Measurements from ENCODE around the gene FOXD3.

Gene FOXD3

DNA sequence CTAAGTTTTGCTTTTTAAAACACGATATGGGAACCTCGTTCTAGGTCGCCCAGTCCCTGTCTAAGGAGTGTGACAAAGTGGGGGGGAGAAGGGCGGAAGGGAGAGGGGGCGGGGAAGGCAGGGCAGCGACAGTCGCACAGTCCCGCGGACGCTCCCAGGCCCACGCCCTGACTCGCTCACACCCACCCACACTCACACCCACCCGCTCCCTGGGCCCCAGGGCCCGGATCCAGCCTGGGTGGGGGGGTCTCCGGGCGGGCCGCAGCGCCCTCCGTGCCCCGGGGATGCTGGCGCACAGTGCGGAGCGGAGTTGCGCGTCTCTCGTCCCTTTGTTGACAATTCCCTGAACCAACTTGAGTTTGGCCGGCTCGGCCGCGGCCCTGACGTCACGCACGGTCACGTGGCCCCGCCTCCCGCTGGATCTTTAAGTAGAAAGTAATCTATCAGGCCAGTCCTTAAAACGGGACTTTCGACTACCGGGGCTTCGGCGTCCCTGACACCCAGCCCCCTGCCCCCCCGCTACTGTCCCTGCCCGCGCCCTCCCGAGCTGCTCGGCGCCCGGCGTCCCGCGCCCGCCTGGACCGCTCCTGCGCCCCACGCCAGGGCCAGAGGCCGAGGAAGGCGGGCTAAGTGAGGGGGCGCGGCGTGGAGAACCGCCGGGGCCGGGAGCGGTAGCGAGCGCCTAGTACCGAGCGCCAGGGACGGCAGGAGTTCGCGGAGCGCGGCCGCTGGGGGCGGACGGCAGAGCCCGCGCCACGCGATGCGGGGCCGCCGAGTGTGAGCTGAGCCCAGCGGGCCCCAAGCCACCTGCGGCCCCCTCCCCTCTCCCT lies at the start of gene FOXD3:
Gene FOXD3 (plus strand): TSS at position 454 of the 830 bp plus-strand sequence. CDS start 492 bp downstream, outside the sequence.
- TF ChIP-seq, protein P1, sequence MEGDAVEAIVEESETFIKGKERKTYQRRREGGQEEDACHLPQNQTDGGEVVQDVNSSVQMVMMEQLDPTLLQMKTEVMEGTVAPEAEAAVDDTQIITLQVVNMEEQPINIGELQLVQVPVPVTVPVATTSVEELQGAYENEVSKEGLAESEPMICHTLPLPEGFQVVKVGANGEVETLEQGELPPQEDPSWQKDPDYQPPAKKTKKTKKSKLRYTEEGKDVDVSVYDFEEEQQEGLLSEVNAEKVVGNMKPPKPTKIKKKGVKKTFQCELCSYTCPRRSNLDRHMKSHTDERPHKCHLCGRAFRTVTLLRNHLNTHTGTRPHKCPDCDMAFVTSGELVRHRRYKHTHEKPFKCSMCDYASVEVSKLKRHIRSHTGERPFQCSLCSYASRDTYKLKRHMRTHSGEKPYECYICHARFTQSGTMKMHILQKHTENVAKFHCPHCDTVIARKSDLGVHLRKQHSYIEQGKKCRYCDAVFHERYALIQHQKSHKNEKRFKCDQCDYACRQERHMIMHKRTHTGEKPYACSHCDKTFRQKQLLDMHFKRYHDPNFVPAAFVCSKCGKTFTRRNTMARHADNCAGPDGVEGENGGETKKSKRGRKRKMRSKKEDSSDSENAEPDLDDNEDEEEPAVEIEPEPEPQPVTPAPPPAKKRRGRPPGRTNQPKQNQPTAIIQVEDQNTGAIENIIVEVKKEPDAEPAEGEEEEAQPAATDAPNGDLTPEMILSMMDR (IDR thresholded peaks at IDR 0.05; ENCODE audit: extremely low read depth, insufficient read depth, missing control alignments), result no peak
- in situ Hi-C loops (cut with MboI; ENCODE audit: low pct_unique_long_range_greater_than_20kb, low sequenced_read_pairs, unreplicated experiment), result no loop called here
- DNase-seq (ENCODE audit: low spot score), result peak; percentile 68

DNA sequence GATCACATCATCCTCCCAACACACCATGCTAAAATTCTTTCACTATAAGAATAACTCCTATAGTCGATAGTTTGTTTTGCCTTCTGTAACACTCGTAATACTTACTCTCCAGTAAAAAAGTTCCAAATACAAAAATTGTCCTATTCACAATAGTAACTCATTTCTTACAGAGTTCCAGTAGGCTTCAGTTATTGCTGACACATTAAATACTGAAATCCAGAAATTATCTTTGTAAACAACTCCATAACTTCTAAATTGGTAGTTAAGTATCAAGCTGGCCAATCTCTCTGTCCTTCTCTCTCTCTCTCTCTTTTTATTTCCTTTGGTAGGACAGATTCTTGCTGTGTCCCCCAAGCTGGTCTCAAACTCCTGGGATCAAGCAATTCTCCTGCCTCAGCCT lies 49.6 kb upstream of the FOXD3 start:
- in situ Hi-C loops (cut with MboI; ENCODE audit: low pct_unique_long_range_greater_than_20kb, low sequenced_read_pairs, unreplicated experiment), result no loop called here
- TF ChIP-seq, protein P1 (IDR thresholded peaks at IDR 0.05; ENCODE audit: extremely low read depth, insufficient read depth, missing control alignments), result no peak
- DNase-seq (ENCODE audit: low spot score), result no peak

DNA sequence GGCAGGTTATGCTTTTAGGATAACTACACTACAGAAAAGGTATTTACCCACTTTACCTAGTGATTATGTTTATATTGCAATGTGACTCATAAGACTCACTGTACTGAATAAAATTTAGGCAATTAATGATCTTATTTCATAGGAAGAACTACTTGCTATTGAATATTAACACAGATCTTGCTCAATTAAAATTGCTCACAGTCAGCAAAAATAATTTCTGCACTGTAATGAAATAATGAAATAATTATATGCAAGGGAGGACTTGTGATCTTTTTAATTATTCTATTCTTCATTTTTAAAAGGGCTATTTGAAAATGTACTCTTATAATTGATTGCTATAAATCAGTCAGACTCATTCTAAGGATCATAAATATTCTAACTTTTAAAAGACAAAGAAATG lies 48.0 kb upstream of the FOXD3 start:
- TF ChIP-seq, protein P1 (IDR thresholded peaks at IDR 0.05; ENCODE audit: extremely low read depth, insufficient read depth, missing control alignments), result no peak
- no peak for DNase-seq (ENCODE audit: low spot score)
- in situ Hi-C loops (cut with MboI; ENCODE audit: low pct_unique_long_range_greater_than_20kb, low sequenced_read_pairs, unreplicated experiment), result no loop called here

DNA sequence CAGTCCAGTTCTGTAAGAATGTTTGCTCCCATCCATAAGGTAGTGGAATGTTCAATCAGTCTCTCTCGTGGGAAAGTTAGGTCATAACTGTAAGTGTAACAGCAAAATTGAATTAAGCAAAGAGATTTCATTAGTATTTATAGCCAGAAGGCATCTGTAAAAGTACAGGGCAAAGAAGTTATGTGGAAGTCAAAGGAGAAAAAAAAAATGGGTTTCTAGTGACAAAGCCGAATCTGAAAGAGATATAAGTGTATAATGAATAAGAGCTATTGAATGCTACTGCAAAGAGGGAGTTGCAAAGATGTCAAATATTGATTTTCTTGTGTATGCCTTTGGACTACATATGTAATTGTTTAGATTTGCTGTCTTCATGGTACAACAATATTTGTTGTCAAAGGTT lies 47.4 kb upstream of the FOXD3 start:
- TF ChIP-seq, protein P1 (IDR thresholded peaks at IDR 0.05; ENCODE audit: extremely low read depth, insufficient read depth, missing control alignments), result no peak
- in situ Hi-C loops (cut with MboI; ENCODE audit: low pct_unique_long_range_greater_than_20kb, low sequenced_read_pairs, unreplicated experiment), result no loop called here
- no peak for DNase-seq (ENCODE audit: low spot score)

DNA sequence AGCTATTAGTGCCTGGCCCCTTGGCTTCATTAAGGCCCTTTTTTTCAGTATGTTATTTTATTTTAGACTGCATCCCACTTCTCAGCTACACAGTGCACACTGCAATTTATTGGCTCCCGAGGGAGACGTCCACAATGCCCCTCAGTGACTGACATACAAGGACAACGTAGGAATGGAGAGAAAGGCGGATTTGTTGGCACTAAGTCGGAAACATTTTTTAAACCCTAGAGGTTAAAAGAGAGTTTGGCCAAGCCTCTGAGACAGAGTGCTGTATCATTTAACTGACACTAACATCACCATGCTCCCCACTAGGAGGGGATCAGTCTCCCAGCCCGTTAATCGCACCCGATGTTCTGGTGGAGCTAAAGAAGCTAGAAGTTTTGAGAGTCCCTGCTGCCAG lies 45.7 kb upstream of the FOXD3 start:
- TF ChIP-seq, protein P1 (IDR thresholded peaks at IDR 0.05; ENCODE audit: extremely low read depth, insufficient read depth, missing control alignments), result no peak
- in situ Hi-C loops (cut with MboI; ENCODE audit: low pct_unique_long_range_greater_than_20kb, low sequenced_read_pairs, unreplicated experiment), result no loop called here
- no peak for DNase-seq (ENCODE audit: low spot score)

DNA sequence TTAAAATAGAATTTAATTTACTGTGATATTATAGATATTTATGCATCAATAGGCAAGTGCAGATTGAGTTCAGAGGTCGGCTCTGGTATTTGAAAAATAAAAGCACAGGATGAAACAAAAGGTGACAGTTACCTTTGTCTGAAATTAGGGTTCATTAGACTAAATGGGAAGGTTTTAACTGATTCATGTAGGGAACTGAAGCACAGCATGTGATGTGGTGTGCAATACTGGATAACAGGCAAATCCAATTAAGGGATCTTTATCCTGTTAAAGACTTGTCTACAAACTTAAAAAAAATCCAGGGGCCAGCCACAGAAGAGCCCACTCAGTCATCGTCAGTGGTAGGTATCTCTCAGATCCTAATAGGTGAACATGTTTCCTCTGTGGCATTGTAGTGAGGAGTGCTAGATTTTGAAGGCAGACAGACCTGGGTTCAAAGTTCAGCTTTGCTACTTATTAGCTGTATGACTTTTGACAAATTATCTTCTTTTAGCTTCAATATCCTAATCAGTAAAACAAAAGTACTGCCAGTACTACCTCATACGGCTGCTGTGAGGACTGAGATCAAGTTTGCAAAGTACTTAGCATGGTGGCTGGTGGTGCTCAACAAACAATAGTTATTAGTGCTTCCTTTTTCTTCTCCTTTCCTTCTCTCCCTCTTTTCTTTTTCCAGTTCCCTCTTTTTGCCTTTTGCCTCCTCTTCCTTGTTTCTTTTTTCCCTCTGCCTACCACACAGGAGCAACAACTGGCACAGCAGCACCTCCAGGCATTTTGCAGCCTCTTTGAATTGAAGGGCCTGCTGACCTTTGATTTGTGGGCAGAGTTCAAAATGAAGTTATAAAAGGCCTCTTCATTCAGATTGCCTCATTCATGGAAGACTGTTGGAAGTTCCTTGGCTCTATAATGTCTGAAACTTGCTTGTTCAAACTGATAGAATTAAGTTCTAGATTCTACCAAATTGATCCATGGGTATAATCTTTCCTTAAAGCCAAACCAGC lies 44.9 kb upstream of the FOXD3 start:
- TF ChIP-seq, protein P1 (IDR thresholded peaks at IDR 0.05; ENCODE audit: extremely low read depth, insufficient read depth, missing control alignments), result no peak
- DNase-seq (ENCODE audit: low spot score), result no peak
- in situ Hi-C loops (cut with MboI; ENCODE audit: low pct_unique_long_range_greater_than_20kb, low sequenced_read_pairs, unreplicated experiment), result no loop called here
